EH (cell line): Measurements from ENCODE around the gene ERN1.

Experiments used
- DNase-seq: peaks from one replicate; pipeline ENCODE4 v3.0.0-alpha.2; 2015; ENCODE audit warnings: low read depth

Gene ERN1

GRCh38 chr17:64110379-64111152 is 19.4 kb downstream of the ERN1 start:
- DNase-seq: no peak

GRCh38 chr17:64109400-64109799 is 20.5 kb downstream of the ERN1 start:
- DNase-seq: no peak

- no peak for DNase-seq
Observed at GRCh38 chr17:64107500-64108236, 22.3 kb downstream of the ERN1 start.

- no peak for DNase-seq
Observed at GRCh38 chr17:64106918-64107317, 23.0 kb downstream of the ERN1 start.

- peak; percentile 54 for DNase-seq
Observed at GRCh38 chr17:64103391-64104364, 26.3 kb downstream of the ERN1 start.

- DNase-seq: no peak
Observed at GRCh38 chr17:64102627-64103390, 27.1 kb downstream of the ERN1 start.

GRCh38 chr17:64099543-64099942 is 30.4 kb downstream of the ERN1 start:
- DNase-seq: no peak

- peak; percentile 81 for DNase-seq
Observed at GRCh38 chr17:64097196-64097936, 32.6 kb downstream of the ERN1 start.

- DNase-seq: no peak
Observed at GRCh38 chr17:64096037-64096436, 33.9 kb downstream of the ERN1 start.

- no peak for DNase-seq
Observed at GRCh38 chr17:64095144-64095882, 34.6 kb downstream of the ERN1 start.

GRCh38 chr17:64094412-64094811 is 35.5 kb downstream of the ERN1 start:
- DNase-seq: no peak

GRCh38 chr17:64092952-64093451 is 36.9 kb downstream of the ERN1 start:
- DNase-seq: no peak

- no peak for DNase-seq
Observed at GRCh38 chr17:64092113-64092512, 37.8 kb downstream of the ERN1 start.

- no peak for DNase-seq
Observed at GRCh38 chr17:64091571-64091970, 38.4 kb downstream of the ERN1 start.

- peak; percentile 50 for DNase-seq
Observed at GRCh38 chr17:64091116-64091515, 38.8 kb downstream of the ERN1 start.

GRCh38 chr17:64090144-64090543 is 39.8 kb downstream of the ERN1 start:
- no peak for DNase-seq

- no peak for DNase-seq
Observed at GRCh38 chr17:64087252-64088005, 42.5 kb downstream of the ERN1 start.

GRCh38 chr17:64085650-64086005 is 44.3 kb downstream of the ERN1 start:
- DNase-seq: no peak

- DNase-seq: no peak
Observed at GRCh38 chr17:64084940-64085649, 44.8 kb downstream of the ERN1 start.
